ENCODE measurements around the gene ADIPOR2.

ADIPOR2 gene

DNA sequence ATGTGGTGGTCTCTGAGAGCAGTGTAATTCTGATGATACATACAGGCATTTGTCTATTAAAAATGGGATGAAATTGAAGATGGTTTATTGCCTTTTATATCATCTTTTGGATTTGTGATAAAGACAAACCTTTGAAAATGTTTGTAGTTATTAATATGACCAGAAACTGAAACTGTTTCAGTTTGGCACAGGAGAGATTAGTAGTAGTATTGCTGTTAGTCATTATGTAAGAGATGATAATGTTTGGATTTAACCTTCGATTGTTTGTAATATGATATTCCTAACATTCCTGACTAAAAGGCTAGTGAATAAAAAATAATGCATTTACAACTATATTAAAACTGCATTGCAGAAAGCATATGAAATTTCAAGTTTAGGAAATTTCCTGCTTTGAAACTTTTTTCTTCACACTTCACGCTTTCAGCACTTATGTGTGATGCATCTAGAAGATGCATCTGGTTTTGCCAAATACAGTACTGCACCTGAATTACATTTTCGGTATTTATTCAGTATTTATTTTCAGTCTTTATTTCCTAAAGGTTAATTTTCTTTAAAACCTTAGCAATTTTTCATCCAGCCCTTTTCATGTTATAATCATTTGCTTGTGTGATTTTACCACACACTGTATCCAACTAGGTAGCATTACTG is 25.5 kb downstream of the ADIPOR2 start:
- TF ChIP-seq, protein P1, sequence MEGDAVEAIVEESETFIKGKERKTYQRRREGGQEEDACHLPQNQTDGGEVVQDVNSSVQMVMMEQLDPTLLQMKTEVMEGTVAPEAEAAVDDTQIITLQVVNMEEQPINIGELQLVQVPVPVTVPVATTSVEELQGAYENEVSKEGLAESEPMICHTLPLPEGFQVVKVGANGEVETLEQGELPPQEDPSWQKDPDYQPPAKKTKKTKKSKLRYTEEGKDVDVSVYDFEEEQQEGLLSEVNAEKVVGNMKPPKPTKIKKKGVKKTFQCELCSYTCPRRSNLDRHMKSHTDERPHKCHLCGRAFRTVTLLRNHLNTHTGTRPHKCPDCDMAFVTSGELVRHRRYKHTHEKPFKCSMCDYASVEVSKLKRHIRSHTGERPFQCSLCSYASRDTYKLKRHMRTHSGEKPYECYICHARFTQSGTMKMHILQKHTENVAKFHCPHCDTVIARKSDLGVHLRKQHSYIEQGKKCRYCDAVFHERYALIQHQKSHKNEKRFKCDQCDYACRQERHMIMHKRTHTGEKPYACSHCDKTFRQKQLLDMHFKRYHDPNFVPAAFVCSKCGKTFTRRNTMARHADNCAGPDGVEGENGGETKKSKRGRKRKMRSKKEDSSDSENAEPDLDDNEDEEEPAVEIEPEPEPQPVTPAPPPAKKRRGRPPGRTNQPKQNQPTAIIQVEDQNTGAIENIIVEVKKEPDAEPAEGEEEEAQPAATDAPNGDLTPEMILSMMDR (IDR thresholded peaks at IDR 0.05; ENCODE audit: low read length), result no peak
- TF ChIP-seq EZH2 (IDR thresholded peaks at IDR 0.05; ENCODE audit: borderline replicate concordance, low read length), result no peak
- no peak overlapping the region for H3K27ac ChIP-seq (ENCODE audit: low read depth, low read length, poor library complexity, severe bottlenecking)
- no peak overlapping the region for H3K9ac ChIP-seq (ENCODE audit: low read length)
- no peaks in the 10 kb centered on the region for H3K9me2 ChIP-seq (ENCODE audit: low read depth, low read length)
- H3K4me1 ChIP-seq (ENCODE audit: insufficient read depth, low read length, severe bottlenecking), result no peaks in the 10 kb centered on the region
- no peaks in the 10 kb centered on the region for H3K27me3 ChIP-seq (ENCODE audit: insufficient read depth, low read length)
- H4K20me1 ChIP-seq (ENCODE audit: insufficient read depth, low read length), result no peaks in the 10 kb centered on the region
- no peak overlapping the region for H3K4me2 ChIP-seq (ENCODE audit: low read length)
- peaks cover 56% of the 10 kb centered on the region for H3K79me2 ChIP-seq (ENCODE audit: insufficient read depth, low read length)
- H3K4me3 ChIP-seq (ENCODE audit: low read depth, low read length, poor library complexity, severe bottlenecking), result no peak overlapping the region
- H2AFZ ChIP-seq (ENCODE audit: low read length), result no peak overlapping the region
- H3K9me3 ChIP-seq (ENCODE audit: low read length), result 0 out of 2 replicates have a peak, but pooled peaks cover 4% of the 10 kb centered on the region
- no peaks in the 10 kb centered on the region for H3F3A ChIP-seq (ENCODE audit: insufficient read depth, low read length)
- peaks cover 32% of the 10 kb centered on the region for H3K36me3 ChIP-seq (ENCODE audit: insufficient read depth, low read length)

DNA sequence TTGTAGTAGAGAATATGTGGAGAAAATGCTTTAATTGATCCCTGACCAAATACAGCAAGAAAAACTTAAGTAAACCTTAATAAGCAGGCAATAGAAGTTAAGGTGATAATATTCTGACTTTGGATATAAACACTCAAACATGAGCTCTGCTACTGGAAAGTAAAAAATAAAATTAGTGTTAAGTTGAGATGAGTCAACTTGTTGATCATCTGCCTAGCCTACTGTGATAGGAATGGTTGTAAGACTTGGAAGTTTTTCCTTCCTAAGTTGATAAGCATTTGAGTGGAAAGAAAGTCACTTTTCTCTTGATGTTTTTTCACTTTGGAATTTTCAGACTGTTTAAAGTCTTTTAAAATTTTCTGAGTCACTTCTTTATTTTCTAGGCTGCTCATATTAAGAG is 26.0 kb downstream of the ADIPOR2 start:
- no peak for TF ChIP-seq EZH2 (IDR thresholded peaks at IDR 0.05; ENCODE audit: borderline replicate concordance, low read length)
- TF ChIP-seq, protein P1 (IDR thresholded peaks at IDR 0.05; ENCODE audit: low read length), result no peak
- Histone ChIP-seq H4K20me1 (ENCODE audit: insufficient read depth, low read length) (no peaks in the 10 kb centered on the region), H3K9me2 (ENCODE audit: low read depth, low read length) (no peaks in the 10 kb centered on the region), H3K4me3 (ENCODE audit: low read depth, low read length, poor library complexity, severe bottlenecking) (no peak overlapping the region), H3K9me3 (ENCODE audit: low read length) (0 out of 2 replicates have a peak, but pooled peaks cover 4% of the 10 kb centered on the region), H3K4me2 (ENCODE audit: low read length) (no peak overlapping the region), H3K36me3 (ENCODE audit: insufficient read depth, low read length) (peaks cover 32% of the 10 kb centered on the region), H3K27me3 (ENCODE audit: insufficient read depth, low read length) (no peaks in the 10 kb centered on the region), H3K27ac (ENCODE audit: low read depth, low read length, poor library complexity, severe bottlenecking) (no peak overlapping the region), H3K4me1 (ENCODE audit: insufficient read depth, low read length, severe bottlenecking) (no peaks in the 10 kb centered on the region), H3F3A (ENCODE audit: insufficient read depth, low read length) (no peaks in the 10 kb centered on the region), H2AFZ (ENCODE audit: low read length) (no peak overlapping the region), H3K79me2 (ENCODE audit: insufficient read depth, low read length) (peaks cover 56% of the 10 kb centered on the region), H3K9ac (ENCODE audit: low read length) (no peak overlapping the region)

DNA sequence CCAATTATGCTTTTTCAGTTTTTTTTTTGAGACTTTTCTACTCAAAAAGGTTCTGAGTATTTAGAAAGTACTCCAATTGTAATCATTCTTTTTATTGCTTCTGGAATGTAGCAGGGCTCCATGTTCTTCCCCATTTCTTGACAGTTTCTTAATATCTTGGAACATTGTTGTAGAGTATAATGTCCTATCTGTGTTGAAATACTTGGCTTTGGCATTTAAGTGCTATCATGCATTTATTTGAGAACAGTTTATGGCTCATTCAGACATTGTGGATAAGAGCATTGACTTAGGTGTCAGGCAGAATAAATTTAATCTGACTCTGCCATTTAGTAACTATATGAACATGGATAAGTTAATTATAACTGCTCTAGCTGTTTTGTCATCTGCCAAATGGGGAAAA is 28.3 kb downstream of the ADIPOR2 start:
- H3K4me3 ChIP-seq (ENCODE audit: low read depth, low read length, poor library complexity, severe bottlenecking), result no peak overlapping the region
- H3K27me3 ChIP-seq (ENCODE audit: insufficient read depth, low read length), result no peaks in the 10 kb centered on the region
- H3K4me2 ChIP-seq (ENCODE audit: low read length), result no peak overlapping the region
- TF ChIP-seq, protein P1 (IDR thresholded peaks at IDR 0.05; ENCODE audit: low read length), result no peak
- TF ChIP-seq EZH2 (IDR thresholded peaks at IDR 0.05; ENCODE audit: borderline replicate concordance, low read length), result no peak
- H3K27ac ChIP-seq (ENCODE audit: low read depth, low read length, poor library complexity, severe bottlenecking), result no peak overlapping the region
- 0 out of 2 replicates have a peak, but pooled peaks cover 3% of the 10 kb centered on the region for H3K9me3 ChIP-seq (ENCODE audit: low read length)
- no peaks in the 10 kb centered on the region for H3K4me1 ChIP-seq (ENCODE audit: insufficient read depth, low read length, severe bottlenecking)
- H3K9me2 ChIP-seq (ENCODE audit: low read depth, low read length), result no peaks in the 10 kb centered on the region
- peaks cover 73% of the 10 kb centered on the region for H3K79me2 ChIP-seq (ENCODE audit: insufficient read depth, low read length)
- no peaks in the 10 kb centered on the region for H4K20me1 ChIP-seq (ENCODE audit: insufficient read depth, low read length)
- no peak overlapping the region for H3K9ac ChIP-seq (ENCODE audit: low read length)
- H3F3A ChIP-seq (ENCODE audit: insufficient read depth, low read length), result no peaks in the 10 kb centered on the region
- H3K36me3 ChIP-seq (ENCODE audit: insufficient read depth, low read length), result peaks cover 22% of the 10 kb centered on the region
- H2AFZ ChIP-seq (ENCODE audit: low read length), result no peak overlapping the region

Measured in OCI-LY1 (cell line).